Measurements from ENCODE around the gene CACNA1E.

GRCh38 chr1:181777286-181777685 is 294.0 kb downstream of the CACNA1E start:
- TF ChIP-seq POLR2AphosphoS5 (IDR thresholded peaks at IDR 0.05; ENCODE audit: low read depth, low read length) = no peak
- no peak for TF ChIP-seq TGIF2 (CRISPR knock-in tag; IDR thresholded peaks at IDR 0.05)
- no peak for TF ChIP-seq REST (IDR thresholded peaks at IDR 0.05; ENCODE audit: borderline replicate concordance in 1 of 2, low read depth in 1 of 2, low read length in 2 of 2)
- TF ChIP-seq ZNF318 (CRISPR knock-in tag; IDR thresholded peaks at IDR 0.05) = no peak
- TF ChIP-seq YY1 (IDR thresholded peaks at IDR 0.05; ENCODE audit: insufficient read depth, insufficient replicate concordance, low read depth, low read length) = no peak
- no peak for TF ChIP-seq CTCF (CRISPR knock-in tag; IDR thresholded peaks at IDR 0.05)
- no peak for TF ChIP-seq CHD2 (IDR thresholded peaks at IDR 0.05; ENCODE audit: low read depth, low read length)
- no peak for TF ChIP-seq SATB2 (CRISPR knock-in tag; IDR thresholded peaks at IDR 0.05)

Measured in HepG2 (cell line).